IPS DF 19.7 (cell line): ENCODE measurements around the gene MYO16.

Experiments used
- DNase-seq: peaks from one replicate; pipeline ENCODE4 v3.0.0-alpha.2; 2013; ENCODE audit warnings: low read depth, low spot score

MYO16 gene

DNA sequence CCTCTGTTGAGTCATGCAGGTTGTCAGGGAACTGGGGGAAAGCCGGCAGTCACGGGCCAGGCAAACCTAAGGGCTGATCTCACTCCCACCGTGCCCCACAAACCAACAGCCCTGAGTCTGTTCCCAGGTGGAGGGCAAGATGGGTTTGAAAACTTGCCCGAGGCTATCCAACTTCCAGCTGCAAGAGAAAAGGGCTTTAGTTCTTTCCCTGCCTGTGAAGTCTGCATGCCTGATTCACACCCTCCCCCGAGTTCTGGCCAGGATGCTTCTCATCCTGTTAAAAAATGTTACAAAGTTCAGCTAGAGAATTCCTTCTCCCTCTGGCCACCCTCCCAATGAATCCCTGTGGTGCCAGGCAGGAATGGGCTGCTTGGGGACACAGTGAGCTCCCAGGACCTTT, 33.1 kb downstream of the MYO16 start:
- no peak for DNase-seq

GRCh38 chr13:108663710-108664109, 34.3 kb downstream of the MYO16 start:
- DNase-seq: no peak

GRCh38 chr13:108667205-108667604, 37.8 kb downstream of the MYO16 start:
- DNase-seq: no peak

DNA sequence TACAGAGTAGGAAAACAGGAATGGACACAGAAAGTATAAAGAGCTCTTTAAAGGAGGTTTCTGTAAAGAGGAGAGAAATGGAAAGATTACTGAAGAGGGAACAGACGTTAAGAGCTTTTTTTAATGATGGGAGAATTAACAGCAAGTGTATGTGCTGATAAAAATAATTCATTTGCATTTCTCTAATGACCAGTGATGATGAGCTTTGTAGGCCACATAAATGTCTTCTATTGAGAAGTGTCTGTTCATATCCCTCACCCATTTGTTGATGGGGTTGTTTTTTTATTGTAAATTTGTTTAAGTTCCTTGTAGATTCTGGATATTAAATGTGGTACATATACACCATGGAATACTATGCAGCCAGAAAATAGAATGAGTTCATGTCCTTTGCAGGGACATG, 40.0 kb downstream of the MYO16 start:
- no peak for DNase-seq

- no peak for DNase-seq
Observed at GRCh38 chr13:108674346-108674745, 44.9 kb downstream of the MYO16 start.

DNA sequence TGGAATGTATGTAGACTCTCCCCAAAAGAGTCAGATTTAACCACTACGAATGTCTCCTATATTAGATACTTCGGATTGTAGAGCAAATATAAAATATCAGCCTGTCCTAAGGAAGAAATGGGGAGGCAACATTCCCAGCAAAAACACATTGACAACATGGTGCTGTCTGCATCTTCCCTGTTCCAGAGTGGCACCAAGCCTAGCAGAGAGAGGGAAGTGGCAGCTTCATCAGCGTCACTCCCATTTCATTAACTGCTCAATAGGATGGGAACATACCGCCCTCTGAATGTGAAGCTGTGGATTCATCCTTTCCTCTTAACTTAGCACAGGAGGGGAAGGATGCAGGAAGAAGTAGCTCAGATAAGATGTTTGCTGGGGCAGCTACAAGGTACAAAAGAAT, 45.4 kb downstream of the MYO16 start:
- DNase-seq: no peak

- DNase-seq: no peak
Observed at GRCh38 chr13:108676620-108677019, 47.2 kb downstream of the MYO16 start.

GRCh38 chr13:108677806-108678205, 48.4 kb downstream of the MYO16 start:
- DNase-seq: no peak

GRCh38 chr13:108680011-108680410, 50.6 kb downstream of the MYO16 start:
- DNase-seq: no peak

GRCh38 chr13:108681986-108682575, 52.7 kb downstream of the MYO16 start:
- no peak for DNase-seq

DNA sequence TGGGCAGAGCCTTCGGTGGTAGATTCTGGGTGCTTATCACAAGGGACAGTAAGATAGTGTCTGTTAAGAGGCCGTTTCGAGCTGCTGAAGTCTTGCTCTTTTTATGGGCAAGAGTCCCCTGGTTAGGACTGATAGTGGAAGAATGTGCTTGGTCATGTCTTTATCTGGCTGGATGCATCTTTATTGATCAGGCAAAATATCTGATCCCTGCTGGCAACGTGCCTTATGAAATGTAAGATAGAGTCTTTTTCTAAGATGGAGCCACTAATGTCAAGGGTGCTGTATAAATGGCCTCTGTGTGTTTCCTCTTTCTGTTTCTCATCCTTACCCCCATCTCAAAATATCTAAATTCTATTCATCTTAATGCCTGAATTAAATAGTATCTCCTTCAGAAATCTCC, 53.3 kb downstream of the MYO16 start:
- no peak for DNase-seq

- DNase-seq: no peak
Observed at GRCh38 chr13:108686027-108686426, 56.6 kb downstream of the MYO16 start.

DNA sequence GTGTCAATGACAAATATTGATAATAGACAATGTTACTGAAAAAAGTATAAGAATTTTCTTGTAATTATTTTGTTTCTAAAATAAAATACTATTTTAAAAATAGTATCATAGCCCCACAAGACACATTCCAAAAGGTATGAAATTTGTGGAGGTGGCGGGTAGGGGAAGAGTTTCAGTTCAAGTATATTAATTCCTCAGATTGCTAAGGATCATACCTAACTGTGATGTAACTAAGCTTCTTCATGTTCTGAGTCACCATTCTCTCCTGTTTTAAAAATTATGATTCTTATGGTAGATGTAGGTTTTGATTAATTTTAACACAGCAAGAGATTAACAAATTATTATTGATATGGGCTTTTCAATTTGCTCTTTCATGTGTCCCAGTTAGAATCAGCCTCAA, 61.3 kb downstream of the MYO16 start:
- DNase-seq: no peak

GRCh38 chr13:108700422-108701170, 71.2 kb downstream of the MYO16 start:
- no peak for DNase-seq

GRCh38 chr13:108702171-108702570, 72.8 kb downstream of the MYO16 start:
- DNase-seq: no peak

DNA sequence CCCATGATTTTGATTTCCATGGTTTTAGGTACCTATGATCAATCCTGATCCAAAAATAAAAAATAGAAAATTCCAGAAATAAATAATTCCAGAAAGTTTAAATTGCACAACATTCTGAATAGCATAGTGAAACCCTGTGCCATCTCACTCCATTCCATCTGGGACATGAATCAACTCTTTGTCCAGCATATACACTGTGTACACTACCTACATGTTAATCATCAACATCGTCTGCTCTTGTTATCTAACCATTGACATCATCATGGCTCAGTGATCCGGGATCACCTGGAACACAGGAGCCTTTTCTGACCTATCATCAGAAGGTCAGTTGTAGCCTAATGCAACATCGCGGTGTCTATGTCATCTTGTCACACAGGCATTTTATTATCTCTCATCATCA, 75.6 kb downstream of the MYO16 start:
- DNase-seq: no peak

DNA sequence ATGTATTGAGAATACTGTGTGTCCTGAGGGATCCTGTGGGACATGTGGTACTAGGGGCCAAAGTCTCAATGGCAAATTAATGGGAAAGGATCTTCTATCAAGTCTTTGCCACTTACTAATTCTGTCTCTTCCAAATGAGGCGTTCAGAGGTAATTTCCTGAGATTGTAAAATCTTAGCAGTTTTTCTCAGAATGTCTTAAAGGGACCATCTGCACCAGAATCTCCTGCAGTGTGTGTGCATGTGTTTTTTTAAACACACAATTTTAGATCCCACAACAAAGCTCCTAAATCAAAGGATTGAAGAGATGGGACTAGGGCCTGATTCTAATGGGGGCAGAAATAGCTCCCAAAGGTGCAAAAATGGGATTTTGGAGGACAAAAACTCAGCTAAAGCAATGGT, 78.2 kb downstream of the MYO16 start:
- DNase-seq: no peak

- no peak for DNase-seq
Observed at GRCh38 chr13:108708921-108709320, 79.5 kb downstream of the MYO16 start.

- no peak for DNase-seq
Observed at GRCh38 chr13:108711386-108711785, 82.0 kb downstream of the MYO16 start.

GRCh38 chr13:108725471-108725870, 96.1 kb downstream of the MYO16 start:
- DNase-seq: no peak

DNA sequence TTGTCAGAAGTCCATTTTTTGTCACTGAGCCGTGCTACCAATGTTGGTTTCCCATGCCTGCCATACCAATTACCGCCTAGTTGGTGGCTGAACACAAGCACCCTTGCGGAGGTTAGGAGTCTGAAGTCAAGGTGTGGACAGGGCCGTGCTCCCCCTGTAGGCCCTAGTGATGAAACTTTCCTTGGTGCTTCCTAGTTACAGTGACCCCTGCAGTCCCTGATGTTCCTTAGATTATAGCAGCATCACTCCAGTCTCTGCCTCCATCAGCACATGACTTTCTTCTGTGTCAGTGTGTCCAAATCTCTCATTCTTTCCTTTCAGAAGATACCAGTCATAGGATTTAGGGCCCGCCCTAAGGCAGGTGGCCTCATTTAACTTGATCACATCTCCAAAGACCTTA, 99.0 kb downstream of the MYO16 start:
- DNase-seq: peak; percentile 75

GRCh38 chr13:108733022-108733560, 103.7 kb downstream of the MYO16 start:
- no peak for DNase-seq

DNA sequence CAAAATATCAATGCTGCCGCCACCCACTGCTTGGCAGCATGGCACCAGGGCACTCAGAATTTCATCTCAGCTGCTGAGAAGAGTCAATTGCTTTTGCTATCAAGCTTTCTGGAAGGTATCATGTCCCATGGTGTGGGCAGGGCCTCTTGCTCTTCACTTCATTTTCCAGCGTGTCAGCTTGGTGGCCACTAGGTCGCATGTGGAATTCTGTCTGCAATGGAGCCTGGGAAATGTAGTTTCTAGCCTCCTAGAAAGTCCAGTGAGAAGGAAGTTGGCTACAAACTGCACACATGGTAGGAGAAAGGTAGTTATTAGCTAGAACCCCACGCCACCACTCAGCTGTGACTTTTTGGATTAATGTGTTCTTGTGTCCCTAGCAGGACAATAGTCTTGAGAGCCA, 105.3 kb downstream of the MYO16 start:
- DNase-seq: peak; percentile 50
